NCI-H748 treated with DMSO at 0.1 percent for 48 hours (cell line): Measurements from ENCODE around the gene AAMDC.

ENCODE experiments used
- DNase-seq: peaks from one replicate; lab custom pipeline; 2025; lab: John Stamatoyannopoulos, UW

The AAMDC gene

DNA sequence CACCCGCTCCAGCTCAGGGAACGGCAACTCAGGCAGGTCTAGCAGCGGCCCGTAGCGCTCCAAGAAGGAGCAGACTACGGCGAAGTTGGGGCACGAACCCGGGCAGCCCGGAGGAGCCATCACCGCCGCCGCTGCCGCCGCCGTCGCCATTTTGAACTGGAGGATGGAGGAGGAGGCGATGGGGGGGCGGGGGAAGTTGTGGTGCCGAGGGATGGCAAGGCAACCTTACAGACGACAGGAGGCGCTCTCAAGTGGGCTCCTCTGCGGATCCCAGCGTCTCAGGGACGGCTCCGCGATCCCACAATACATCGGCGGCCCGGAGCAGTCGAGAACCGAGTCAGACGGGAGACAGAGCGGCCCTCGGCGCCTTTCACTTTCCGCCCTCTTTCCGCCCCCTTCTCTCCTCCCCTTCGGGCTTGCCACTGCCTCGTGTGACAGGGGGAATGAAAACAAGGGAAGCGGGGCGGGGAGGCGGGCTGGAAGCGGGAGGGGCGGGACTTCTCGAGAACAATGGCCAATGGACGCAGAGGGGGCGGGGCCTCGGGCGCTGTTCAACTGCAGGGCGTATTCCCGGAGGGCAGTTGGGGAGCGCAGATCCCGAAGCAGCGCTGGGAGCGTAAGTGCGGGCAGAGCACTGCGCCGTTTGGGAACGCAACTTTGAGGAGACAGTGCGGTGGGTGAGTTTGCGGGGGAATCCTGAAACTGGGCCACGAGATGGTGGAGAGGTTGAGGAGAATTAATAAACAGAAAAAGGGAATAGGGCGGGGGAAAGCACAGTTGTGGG lies at the start of gene AAMDC, which contains the start of gene RSF1:
Gene AAMDC (plus strand): TSS at position 580 of the 784 bp plus-strand sequence. CDS start 21,353 bp downstream, outside the sequence.
Gene RSF1 (minus strand): TSS at position 158 of the 784 bp plus-strand sequence. CDS start 8 bp downstream, at position 150.
- peak; percentile 88 for DNase-seq

DNA sequence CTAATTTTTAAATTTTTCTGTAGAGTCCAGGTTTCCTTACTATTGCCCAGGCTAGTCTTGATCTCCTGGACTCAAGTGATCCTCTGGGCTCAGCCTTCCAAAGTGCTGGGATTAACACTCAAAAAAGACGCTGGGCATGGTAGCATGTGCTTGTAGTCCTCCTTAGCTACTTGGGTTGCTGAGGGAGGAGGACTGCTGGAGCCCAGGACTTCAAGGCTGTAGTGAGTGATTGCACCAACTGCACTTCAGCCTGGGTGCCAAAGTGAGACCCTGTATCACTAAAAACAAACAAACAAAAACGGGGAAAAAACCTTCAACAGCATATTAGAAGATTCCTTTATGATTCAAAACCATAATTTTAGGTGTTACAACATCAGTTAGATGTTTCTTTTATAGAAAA lies 45.0 kb upstream of the AAMDC start:
- DNase-seq = no peak

DNA sequence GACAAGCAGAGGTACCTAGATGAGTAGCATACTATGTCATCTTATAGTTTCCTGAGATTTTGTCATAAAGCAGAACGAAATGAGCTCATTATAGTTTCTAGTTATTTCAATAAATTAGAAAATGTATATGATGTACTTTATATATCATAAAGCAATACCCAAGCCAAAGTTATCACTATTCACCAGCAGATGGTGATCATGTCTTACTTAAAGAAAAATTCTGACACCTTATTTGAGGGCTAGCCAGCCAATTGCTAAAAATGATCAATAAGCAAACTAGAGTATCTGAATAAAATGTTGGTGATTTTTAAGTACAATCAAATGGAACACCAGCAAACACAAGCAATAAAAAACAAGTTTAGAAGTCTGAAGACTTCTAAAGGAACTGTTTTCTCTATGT lies 44.5 kb upstream of the AAMDC start:
- DNase-seq = no peak

DNA sequence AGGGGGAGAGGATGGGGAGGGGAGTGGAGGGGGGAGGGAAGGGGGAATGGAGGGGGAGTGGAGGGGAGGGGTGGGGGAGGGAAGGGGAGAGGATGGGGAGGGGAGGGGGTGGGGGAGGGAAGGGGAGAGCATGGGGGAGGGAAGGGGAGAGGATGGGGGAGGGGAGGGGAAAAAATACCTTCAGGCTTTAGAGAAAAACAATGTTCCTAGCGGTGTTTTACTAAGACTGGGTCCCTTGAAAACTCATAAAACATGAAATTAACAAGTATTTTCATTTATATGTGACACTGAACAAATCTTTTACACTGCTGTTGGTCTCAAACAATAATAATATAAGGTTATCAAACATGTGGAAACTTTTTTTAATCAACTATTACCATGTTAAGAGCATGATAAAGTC lies 42.8 kb upstream of the AAMDC start:
- no peak for DNase-seq

DNA sequence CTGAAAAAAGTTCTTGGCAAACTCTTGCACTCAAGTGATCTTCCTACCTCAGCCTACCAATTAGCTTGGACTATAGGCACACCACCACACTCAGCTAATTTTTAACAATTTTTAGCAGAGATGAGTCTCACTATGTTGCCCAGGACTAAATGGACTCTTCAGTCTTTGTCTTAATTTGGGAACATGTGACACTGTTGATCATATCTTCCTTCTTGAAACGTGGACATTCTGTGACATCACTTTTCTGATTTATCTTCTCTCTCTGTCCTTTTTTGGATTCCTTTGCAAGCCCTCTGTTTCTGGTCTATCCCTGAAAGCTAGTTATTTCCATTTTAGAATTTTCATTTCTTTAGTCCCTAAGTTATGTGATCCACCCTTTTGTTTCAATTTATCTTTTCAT lies 42.4 kb upstream of the AAMDC start:
- DNase-seq = no peak

DNA sequence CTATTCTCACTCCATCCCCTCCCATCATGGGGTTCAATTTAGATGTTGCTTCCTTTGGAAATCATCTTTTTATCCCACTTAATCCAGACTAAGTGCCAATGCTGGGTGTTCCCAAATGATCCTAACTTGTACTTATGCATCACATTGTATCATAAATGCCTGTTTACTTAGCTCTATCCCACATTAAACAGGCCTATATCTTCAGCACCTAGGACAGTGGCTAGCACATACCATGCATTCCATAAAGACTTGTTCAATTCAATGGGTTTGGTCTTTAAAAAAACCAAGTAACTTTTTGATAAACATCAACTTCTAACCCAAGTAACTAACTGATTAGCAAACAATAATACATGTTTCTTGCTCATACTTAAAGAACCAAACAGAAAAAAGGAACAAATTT lies 41.0 kb upstream of the AAMDC start:
- DNase-seq = no peak

DNA sequence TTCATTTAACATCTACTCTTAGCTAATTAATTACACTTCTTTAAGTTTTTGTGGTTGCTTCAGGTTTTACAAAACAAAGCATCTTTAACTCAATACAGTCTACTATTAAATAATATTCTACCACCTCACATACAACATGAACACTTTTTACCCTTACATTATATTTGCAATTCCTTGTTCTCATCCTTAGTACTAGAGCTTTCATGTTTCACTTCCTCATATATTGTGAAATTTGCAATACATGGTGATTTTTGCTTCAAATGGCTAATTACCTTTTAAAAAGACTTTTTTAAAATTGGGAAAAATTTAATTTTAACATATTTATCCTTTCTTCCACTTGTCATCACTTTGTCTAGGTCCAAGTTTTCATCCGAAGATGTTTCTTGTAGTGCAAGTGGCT lies 37.9 kb upstream of the AAMDC start:
- no peak for DNase-seq

DNA sequence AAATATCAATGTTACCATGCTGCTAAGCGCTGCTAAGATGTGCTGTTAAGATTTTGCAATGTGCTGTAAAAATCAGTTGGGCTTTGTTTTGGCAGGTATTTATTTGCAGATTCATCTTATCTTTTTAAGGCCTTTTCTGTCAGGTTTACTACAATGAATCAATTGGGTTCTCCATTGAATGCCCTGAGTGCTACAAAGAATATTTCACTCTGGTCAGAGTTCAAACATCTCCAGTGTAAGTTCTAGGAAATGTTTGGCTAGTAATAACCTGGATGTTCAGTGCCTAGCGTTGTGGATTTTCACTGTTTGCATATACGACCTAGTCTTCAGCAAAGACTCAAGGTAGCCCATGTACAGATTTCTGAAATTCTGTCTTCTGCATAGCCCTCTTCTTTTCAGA lies 36.4 kb upstream of the AAMDC start:
- no peak for DNase-seq

DNA sequence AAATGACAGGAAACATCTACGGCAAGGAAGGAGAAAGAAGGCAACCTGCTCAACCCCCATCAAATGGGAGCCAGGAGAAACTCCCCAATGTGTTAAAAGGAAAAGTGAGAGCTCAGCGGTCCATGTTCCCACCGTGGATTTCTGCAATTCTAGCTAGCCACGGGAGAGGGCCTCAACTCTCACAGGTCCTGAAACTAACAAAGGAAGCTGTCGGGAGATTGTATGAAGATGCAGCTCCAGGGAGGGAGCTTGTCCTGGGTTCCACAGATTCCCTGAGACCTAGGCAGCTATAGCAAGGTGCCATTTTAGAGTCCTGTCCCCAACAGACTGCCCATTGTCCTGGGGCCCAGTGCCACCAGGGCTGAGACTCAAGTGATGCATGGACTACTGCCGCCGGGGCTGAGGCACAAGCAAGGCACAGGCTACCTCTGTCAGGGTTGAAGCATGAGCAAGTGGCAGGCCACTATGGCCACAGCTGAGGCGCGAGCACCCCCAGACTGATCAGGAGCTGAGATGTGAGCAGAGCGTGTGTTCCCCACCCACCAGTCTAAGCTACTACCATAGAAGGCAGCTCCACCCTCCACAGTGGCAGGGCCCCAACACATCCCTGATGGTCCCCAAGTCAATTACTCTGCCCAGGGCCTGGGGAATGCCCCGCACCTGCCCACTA lies 31.7 kb upstream of the AAMDC start:
- no peak for DNase-seq

DNA sequence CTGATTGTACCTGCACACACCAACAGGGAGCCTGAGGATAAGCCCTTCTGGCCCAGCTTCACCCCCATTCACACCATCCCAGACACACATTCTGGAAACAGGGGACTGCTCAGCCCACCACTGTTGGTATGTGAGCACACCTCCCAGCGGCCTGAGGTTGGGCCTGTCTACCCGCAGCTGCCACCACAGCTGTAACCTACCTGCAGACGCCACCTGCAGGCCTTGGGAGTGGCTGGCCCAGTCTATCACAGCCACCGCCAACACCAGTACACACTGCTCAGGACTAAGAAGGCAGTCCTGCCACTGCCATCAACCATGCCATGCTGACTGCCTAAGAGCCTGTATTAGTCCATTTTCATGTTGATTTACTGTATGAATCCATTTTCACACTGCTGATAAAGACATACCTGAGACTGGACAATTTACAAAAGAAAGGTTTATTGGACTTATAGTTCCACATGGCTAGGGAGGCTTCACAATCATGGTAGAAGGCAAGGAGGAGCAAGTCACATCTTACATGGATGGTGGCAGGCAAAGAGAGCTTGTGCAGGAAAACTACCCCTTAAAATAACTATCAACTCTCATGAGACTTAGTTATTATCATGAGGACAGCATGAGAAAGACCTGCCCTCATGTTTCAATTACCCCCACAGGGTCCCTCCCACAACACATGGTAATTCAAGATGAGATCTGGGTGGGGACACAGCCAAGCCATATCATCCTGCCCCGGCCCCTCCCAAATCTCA lies 31.0 kb upstream of the AAMDC start:
- no peak for DNase-seq

DNA sequence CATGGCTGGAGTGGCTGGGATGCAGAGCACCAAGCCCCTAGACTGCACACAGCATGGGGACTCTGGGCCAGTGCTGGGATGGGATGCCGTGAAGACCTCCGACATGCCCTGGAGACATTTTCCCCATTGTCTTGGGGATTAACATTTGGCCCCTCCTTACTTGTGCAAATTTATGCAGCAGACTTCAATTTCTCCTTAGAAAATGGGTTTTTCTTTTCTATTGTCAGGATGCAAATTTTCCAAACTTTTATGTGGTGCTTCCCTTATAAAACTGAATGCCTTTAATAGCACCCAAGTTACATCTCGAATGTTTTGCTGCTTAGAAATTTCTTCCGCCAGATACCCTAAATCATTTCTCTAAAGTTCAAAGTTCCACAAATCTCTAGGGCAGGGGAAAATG lies 29.6 kb upstream of the AAMDC start:
- no peak for DNase-seq

DNA sequence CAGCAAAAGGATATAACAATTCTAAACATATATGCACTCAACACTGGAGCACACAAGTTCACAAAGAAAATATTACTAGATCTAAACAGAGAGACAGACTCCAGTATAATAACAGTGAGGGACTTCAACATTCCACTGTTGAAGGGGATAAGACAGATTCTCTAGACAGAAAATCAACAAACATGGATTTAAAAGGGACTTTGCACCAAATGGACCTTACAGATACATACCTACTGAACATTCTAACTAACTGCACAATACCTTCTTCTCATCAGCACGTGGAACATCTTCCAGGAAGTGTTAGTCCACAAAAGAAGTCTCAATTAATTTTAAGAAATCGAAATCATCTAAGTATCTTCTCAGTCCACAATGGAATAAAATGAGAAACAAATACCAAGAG lies 27.0 kb upstream of the AAMDC start:
- DNase-seq = no peak

DNA sequence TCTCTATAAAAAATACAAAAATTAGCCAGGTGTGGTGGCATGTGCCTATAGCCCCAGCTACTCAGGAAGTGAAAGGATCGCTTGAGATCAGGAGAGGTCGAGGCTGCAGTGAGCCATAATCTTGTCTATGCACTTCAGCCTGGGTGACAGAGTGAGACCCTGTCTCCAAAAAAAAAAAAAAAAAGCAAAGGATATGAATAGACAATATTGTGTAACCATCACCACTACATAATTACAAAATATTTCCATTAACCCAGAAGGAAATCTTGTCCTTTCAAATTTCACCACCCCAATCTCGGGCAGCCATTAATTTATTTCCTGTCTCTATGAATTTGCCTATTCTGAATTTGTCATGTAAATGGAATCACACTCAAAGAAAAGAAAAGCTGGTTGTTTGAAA lies 21.6 kb upstream of the AAMDC start:
- DNase-seq = no peak

DNA sequence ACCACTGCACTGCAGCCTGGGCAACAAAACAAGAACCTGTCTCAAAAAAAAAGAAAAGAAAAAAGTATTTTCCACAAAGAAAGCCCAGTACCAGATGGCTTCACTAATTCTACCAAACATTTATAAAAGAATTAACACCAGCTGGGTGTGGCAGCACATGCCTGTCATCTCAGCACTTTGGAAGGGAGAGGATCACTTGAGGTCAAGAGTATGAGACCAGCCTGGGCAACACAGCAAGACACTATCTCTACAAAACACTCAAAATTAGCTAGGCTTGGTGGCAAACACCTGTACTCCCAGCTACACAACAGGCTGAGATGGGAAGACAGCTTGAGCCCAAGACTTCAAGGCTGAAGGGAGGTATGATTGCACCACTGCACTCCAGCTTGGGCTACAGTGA lies 20.5 kb upstream of the AAMDC start:
- no peak for DNase-seq

DNA sequence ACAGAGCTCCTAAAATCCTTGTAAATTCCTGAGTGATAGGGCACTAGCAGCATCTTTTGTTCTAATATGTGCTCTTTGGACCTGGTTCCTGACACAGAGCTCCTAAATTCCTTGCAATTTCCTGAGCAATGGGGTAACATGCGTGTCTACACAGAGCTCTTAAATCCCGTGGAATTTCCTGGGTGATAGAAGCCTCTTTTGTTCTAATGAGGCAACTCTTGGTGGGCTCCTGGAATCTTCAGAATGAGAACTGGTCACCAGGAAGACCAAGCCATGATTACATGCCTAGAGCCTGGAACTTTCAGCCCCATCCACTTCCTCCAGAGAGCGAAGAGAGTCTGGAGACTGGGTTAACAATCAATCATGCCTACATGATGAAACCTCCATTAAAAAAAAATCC lies 19.5 kb upstream of the AAMDC start:
- no peak for DNase-seq

DNA sequence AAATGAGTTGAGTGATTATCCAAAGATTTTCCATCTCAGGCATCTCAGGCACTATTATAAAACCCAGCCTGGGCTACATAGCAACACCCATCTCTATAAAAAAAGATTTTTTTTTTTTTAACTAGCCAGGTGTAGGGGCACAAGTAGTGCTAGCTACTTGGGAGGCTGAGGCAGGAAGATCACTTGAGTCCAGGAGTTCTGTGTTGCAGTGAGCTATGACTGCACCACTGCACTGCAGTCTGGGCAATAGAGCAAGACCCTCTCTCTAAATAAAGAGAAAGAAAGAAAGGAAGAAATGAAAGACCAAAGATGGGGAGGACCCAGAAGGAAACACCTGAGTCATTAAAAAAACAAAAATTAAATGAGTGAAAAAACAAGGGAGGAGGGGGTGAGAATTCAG lies 14.5 kb upstream of the AAMDC start:
- no peak for DNase-seq

DNA sequence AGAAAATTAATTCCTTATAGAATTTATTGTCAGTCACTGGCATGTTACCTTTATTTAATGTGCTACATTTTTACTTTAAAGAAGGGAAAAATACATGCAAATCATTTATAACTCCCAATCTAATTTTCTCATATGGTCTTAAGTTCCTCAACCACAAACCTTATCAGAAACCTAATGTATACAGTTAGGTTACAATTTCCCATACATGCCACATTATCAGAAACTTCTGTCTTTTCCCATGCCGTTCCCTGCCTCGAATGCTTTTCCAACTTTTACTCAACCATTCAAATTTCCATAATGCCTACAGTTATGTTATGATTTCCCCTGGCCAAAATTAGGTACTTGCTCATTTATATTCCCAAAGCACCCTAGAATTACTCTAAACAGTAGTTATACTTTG lies 14.0 kb upstream of the AAMDC start:
- DNase-seq = no peak

DNA sequence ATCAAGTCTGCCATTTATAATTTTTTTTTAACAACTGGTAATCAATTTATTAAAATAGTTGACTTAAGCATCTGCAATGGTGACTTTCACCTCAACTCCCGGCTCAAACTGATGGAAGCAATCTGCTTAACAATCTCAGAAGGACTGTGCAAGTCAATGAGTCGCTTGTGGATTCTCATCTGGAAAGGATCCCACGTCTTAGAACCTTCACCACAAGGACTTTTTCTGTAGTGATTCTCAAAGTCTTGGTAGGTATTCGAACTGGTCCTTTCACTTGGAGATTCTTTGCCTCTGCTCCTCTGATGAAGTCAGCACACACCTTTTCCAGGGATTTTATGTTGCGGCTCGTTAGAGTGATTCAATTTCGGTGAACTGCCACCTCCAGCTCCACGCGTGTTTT lies 7.7 kb upstream of the AAMDC start:
- no peak for DNase-seq

DNA sequence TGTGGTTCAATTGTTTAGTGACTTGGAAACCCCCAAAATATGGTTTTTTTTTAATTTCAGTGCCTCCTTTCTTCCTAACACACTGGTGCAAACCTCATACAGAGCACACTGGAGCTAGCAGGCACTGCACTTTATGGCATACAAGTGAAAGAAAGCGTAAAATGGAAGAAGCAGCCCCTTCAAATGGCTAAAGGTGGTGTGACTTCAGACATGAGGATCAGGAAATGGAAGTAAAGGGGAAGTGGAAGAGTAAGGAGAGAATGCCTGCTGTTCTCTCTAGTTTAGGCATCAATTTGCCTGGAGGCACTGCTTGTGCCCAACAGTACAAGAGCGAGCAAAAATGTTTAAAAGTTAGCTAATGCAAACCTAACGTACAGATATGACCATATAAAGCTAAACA lies 6.1 kb upstream of the AAMDC start:
- no peak for DNase-seq

DNA sequence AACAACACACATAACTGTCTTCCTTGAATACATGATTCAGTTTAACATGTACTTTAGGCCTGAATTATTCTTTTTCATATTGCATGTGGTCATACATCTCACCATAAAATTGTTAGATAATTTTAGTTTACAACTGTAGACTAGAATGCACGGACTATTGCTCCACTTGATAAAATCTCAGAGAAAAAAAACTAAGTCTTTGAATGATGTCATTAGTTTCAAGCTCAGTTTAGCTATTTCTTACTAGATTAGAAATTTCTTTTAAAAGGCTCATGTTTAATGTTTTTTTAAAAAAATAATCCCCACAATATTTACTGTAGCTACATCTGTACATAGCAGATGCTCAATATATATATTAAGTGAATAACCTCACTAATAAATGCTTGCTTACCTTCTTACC lies 5.5 kb upstream of the AAMDC start:
- no peak for DNase-seq

DNA sequence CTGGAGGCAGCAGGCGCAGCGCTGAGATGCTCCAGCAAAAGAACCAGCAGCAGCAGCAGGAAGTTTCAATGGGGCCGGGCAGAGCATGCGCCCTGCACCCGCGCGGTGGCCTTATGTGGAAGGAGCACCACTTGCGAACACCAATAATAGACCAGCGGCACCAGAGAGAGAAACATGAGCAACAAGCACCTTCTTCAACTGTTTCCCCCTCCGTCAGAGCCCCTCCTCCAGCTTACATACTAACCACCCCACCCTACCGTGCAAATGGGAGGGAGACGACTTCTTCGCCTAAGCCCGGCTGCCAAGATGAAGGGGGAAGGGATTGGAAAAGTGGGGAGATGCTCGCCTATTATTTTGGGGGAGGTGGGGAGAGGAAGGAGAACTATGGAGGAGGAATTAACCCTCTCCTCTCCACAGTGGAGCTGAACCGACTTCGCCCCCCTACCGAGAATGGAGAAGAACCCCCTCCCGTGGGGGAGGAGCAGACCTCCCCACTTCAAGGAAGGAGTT lies 1.5 kb upstream of the AAMDC start:
- peak; percentile 72 for DNase-seq

DNA sequence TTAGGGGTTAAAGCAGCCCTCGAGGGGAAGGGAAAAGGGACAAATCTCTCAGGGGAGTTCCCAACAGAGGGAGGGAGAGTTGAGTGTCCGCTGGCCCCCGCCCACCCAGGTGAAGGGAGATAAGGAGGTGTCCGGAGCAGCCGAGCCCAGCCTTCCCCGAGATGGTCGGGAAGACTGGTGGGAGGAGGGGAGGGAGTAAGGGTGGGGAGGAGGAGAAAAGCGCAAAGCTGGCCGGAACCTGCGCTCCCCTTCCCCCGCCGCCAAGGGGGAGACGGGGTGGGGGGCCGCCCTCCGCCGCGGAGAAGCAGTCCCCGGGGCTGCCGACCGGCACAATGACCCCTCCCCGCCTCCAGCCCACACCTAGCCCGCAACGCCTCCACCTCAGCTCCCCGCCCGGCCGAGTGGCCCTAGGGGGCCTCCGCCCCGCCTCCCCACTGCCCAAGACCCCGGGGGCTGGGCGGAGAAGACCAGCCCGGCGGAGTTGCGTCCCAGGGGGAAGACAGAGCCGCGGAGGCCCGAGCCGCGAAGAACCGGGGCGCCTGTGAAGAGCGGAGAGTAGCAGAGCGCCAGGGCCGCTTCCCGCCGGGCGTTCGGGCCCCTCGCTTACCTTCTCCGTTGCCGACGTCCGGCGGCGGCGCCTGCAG lies 901 bp upstream of the AAMDC start:
- peak; percentile 27 for DNase-seq
